ENCODE results near the gene CDX2. TPM values are rescaled to one million over a fixed set of nuclear protein-coding genes. Genes with fewer than 3 reads are reported as not detected.

CDX2 gene
- total and polyA plus RNA-seq, 9 of the 15 experiments (the other 6 are each of a cell fraction or from before 2014, with no cell fraction given): 0.04 TPM; not detected in 8

- no peak within 1 kb of the TSS for H3K4me3 ChIP-seq
- no peak for FAIRE-seq
- ChIA-PET CTCF (ENCODE audit: low intra/inter-chr PET ratio) (no interaction called here), POLR2A (interaction anchor here (0.6 kb wide), 1 partner anchor 162 kb away, joined by 3 read pairs; no protein-coding TSS in a partner anchor)
- no peak within 1 kb of the TSS for H3K4me2 ChIP-seq (ENCODE audit: insufficient read depth, low read length)
- H3K27me3 ChIP-seq (ENCODE audit: control insufficient read depth in 2 of 2, insufficient read depth in 2 of 2, low read length in 2 of 2): peaks cover 0 to 20% of the 10 kb centered on the region in 2 experiments; a peak in 2 of 5 replicates
- DNase-seq (ENCODE audit: extremely low read depth in 1 of 4, low spot score in 3 of 4): no peak
- no peaks in the 10 kb centered on the region for H3K9me1 ChIP-seq (ENCODE audit: control insufficient read depth, insufficient read depth, low read length)
- intact Hi-C loops (cut with micrococcal nuclease) (no loop called here), in situ Hi-C loops (cut with MboI) (loop anchor here (5.0 to 10.0 kb wide), 2 partner anchors 611 to 1034 kb away; no protein-coding TSS in a partner anchor)
- H3K36me3 ChIP-seq (ENCODE audit: control insufficient read depth, insufficient read depth, low read length): no peaks in the 10 kb centered on the region
- no peaks in the 10 kb centered on the region for H3K9me3 ChIP-seq (replicated peaks; ENCODE audit: control insufficient read depth, insufficient read depth, low read depth, low read length)
- no peak within 1 kb of the TSS for H2AFZ ChIP-seq (ENCODE audit: low read depth, low read length)
- TF ChIP-seq GTF2A2 (tag; IDR thresholded peaks at IDR 0.05) (no peak), ETV1 (tag; conservative IDR thresholded peaks at IDR 0.05; ENCODE audit: low read depth) (no peak), ZNF239 (CRISPR knock-in tag; IDR thresholded peaks at IDR 0.05) (no peak), ZNF77 (CRISPR knock-in tag; IDR thresholded peaks at IDR 0.05) (no peak), HDAC8 (tag; IDR thresholded peaks at IDR 0.05) (no peak), MAFF (IDR thresholded peaks at IDR 0.05; ENCODE audit: low read length) (no peak), MAFG (tag; conservative IDR thresholded peaks at IDR 0.05) (no peak)
- no peaks in the 10 kb centered on the region for H4K20me1 ChIP-seq (replicated peaks; ENCODE audit: control insufficient read depth, insufficient read depth, low read length)
- no peaks in the 10 kb centered on the region for H3K4me1 ChIP-seq (replicated peaks in 1 of 2; ENCODE audit: control insufficient read depth in 2 of 2, insufficient read depth in 2 of 2, low read length in 2 of 2)
- no peak within 1 kb of the TSS for H3K27ac ChIP-seq (ENCODE audit: extremely low read depth, low read depth, low read length)
- no peaks in the 10 kb centered on the region for H3K79me2 ChIP-seq (ENCODE audit: control insufficient read depth, insufficient read depth, low read length)
- ATAC-seq: no peak
- WGBS (ENCODE audit: insufficient coverage, low coverage, missing lambda C conversion rate): 2% methylated on average over 11 of the region's 11 CpGs
- no peak within 1 kb of the TSS for H3K9ac ChIP-seq (ENCODE audit: insufficient read depth in 1 of 2, low read depth in 2 of 2, low read length in 2 of 2)
- BruUV-seq (replicated peaks): no TSS peak
Measured at GRCh38 chr13:27988520-27988919, 19.4 kb upstream of the CDX2 start, which contains the start of gene URAD. URAD (minus strand) TSS chr13:27988693; CDS start chr13:27988637, 56 bp downstream.

GRCh38 chr13:27985600-27985999 is 16.5 kb upstream of the CDX2 start:
- Histone ChIP-seq H3K79me2 (ENCODE audit: control insufficient read depth, insufficient read depth, low read length) (no peaks in the 10 kb centered on the region), H3K27ac (ENCODE audit: extremely low read depth, low read depth, low read length) (no peak overlapping the region), H2AFZ (ENCODE audit: low read depth, low read length) (no peak overlapping the region), H3K36me3 (ENCODE audit: control insufficient read depth, insufficient read depth, low read length) (no peaks in the 10 kb centered on the region), H3K4me2 (ENCODE audit: insufficient read depth, low read length) (no peak overlapping the region), H3K9me3 (replicated peaks; ENCODE audit: control insufficient read depth, insufficient read depth, low read depth, low read length) (no peaks in the 10 kb centered on the region), H3K4me1 (replicated peaks in 1 of 2; ENCODE audit: control insufficient read depth in 2 of 2, insufficient read depth in 2 of 2, low read length in 2 of 2) (no peaks in the 10 kb centered on the region), H3K27me3 (ENCODE audit: control insufficient read depth in 2 of 2, insufficient read depth in 2 of 2, low read length in 2 of 2) (peaks cover 0 to 24% of the 10 kb centered on the region in 2 experiments; a peak in 3 of 5 replicates), H4K20me1 (replicated peaks; ENCODE audit: control insufficient read depth, insufficient read depth, low read length) (no peaks in the 10 kb centered on the region), H3K9me1 (ENCODE audit: control insufficient read depth, insufficient read depth, low read length) (no peaks in the 10 kb centered on the region), H3K9ac (ENCODE audit: insufficient read depth in 1 of 2, low read depth in 2 of 2, low read length in 2 of 2) (no peak overlapping the region), H3K4me3 (no peak overlapping the region)
- ChIA-PET POLR2A (no interaction called here), CTCF (ENCODE audit: low intra/inter-chr PET ratio) (no interaction called here)
- BruUV-seq (replicated peaks): no TSS peak
- in situ Hi-C loops (cut with MboI): loop anchor here (5.0 to 10.0 kb wide), 2 partner anchors 608 to 1031 kb away; no protein-coding TSS in a partner anchor
- intact Hi-C loops (cut with micrococcal nuclease): no loop called here
- DNase-seq (ENCODE audit: extremely low read depth in 1 of 4, low spot score in 3 of 4): no peak
- 0% methylated on average over 1 of the region's 1 CpG for WGBS (ENCODE audit: insufficient coverage, low coverage, missing lambda C conversion rate)
- no peak for TF ChIP-seq BRCA1 (IDR thresholded peaks at IDR 0.05)
- no peak for TF ChIP-seq BRCA1 (CRISPR knock-in tag; IDR thresholded peaks at IDR 0.05)
- peak; percentile 68 for TF ChIP-seq RBM25 (IDR thresholded peaks at IDR 0.05; ENCODE audit: low read depth, low read length, severe bottlenecking)
- FAIRE-seq: no peak
- no peak for ATAC-seq

Measured in K562 (cell line).